Hepatocyte (in vitro differentiated cells): ENCODE measurements around the gene HOXA6. TPM values are rescaled to one million over a fixed set of nuclear protein-coding genes. Genes with fewer than 3 reads are reported as not detected.

Source experiments
- DNase-seq: peaks from one replicate; pipeline ENCODE4 v3.0.0-alpha.2; 2016; ENCODE audit warnings: low spot score
- H2AFZ ChIP-seq: fragments of 200-600 bp; sonication (generic); 2 replicates; pipeline ENCODE4 v1.6.0; 2016; ENCODE audit warnings: antibody characterized with exemption, mild to moderate bottlenecking
- H3K27ac ChIP-seq: fragments of 200-600 bp; sonication (generic); 2 replicates; pipeline ENCODE4 v1.5.1; 2016; ENCODE audit warnings: mild to moderate bottlenecking
- H3K27me3 ChIP-seq: fragments of 200-600 bp; sonication (generic); 2 replicates; pipeline ENCODE4 v1.6.1; 2016
- H3K36me3 ChIP-seq: fragments of 200-600 bp; sonication (generic); replicated peaks from 2 replicates; pipeline ENCODE4 v1.5.1; 2016; ENCODE audit warnings: low read depth; ENCODE audit not compliant: insufficient read depth
- H3K4me1 ChIP-seq: fragments of 200-600 bp; sonication (generic); 2 replicates; pipeline ENCODE4 v1.5.1; 2016; ENCODE audit warnings: mild to moderate bottlenecking, moderate library complexity; ENCODE audit not compliant: insufficient read depth
- H3K4me2 ChIP-seq: fragments of 200-600 bp; sonication (generic); 2 replicates; pipeline ENCODE4 v1.6.0; 2016
- H3K4me3 ChIP-seq: fragments of 200-600 bp; sonication (generic); 2 replicates; pipeline ENCODE4 v1.5.1; 2016; ENCODE audit warnings: mild to moderate bottlenecking
- H3K79me2 ChIP-seq: fragments of 200-600 bp; sonication (generic); 2 replicates; pipeline ENCODE4 v1.6.0; 2017; ENCODE audit warnings: mild to moderate bottlenecking
- H3K9me2 ChIP-seq: fragments of 200-600 bp; sonication (generic); replicated peaks from 2 replicates; pipeline ENCODE4 v1.6.0; 2017; ENCODE audit warnings: mild to moderate bottlenecking; ENCODE audit not compliant: insufficient read depth
- H3K9me3 ChIP-seq: fragments of 200-600 bp; sonication (generic); 2 replicates; pipeline ENCODE4 v1.5.1; 2016; ENCODE audit warnings: low read depth, mild to moderate bottlenecking
- H4K20me1 ChIP-seq: fragments of 200-600 bp; sonication (generic); 2 replicates; pipeline ENCODE4 v1.6.0; 2016; ENCODE audit warnings: mild to moderate bottlenecking; ENCODE audit not compliant: insufficient read depth, poor library complexity, severe bottlenecking
- CTCF ChIP-seq: fragments of 200-600 bp; sonication (generic); IDR thresholded peaks from 2 replicates; pipeline ENCODE4 v1.5.1; 2016; ENCODE audit warnings: antibody characterized with exemption, mild to moderate bottlenecking; ENCODE audit not compliant: poor library complexity
- EZH2 ChIP-seq: fragments of 200-600 bp; sonication (generic); IDR thresholded peaks from 2 replicates; pipeline ENCODE4 v1.6.1; 2016; ENCODE audit warnings: antibody characterized with exemption, mild to moderate bottlenecking, borderline replicate concordance
- EZH2phosphoT487 ChIP-seq: fragments of 200-600 bp; sonication (generic); IDR thresholded peaks from one replicate; pipeline ENCODE4 v1.6.1; 2018; ENCODE audit warnings: antibody characterized with exemption, mild to moderate bottlenecking, low read depth, moderate library complexity; ENCODE audit not compliant: unreplicated experiment, severe bottlenecking
- WGBS: methylation state at CpG from one replicate; pipeline ENCODE4 v1.1.6; 2016; ENCODE audit warnings: low lambda C conversion rate; ENCODE audit errors: missing lambda C conversion rate; 5-methylcytosine and 5-hydroxymethylcytosine counted together
- polyA plus RNA-seq: library from polyadenylated mRNA; unstranded; fragments of >200 nt; fragmentation: Nextera tagmentation; extraction: Ambion mirVana; gene quantifications from 2 replicates; pipeline ENCODE4 v1.2.1, GENCODE V29; 2016
- total RNA-seq: library from RNA; depleted of rRNA; stranded (reverse); fragments of >200 nt; gene quantifications from 2 replicates; pipeline ENCODE4 v1.2.3, GENCODE V29; 2014

The HOXA6 gene
- total and polyA plus RNA-seq, 2 experiments from 2014 or later = 0.23 TPM; not detected in 1

GRCh38 chr7:27171637-27172314 is 24.2 kb upstream of the HOXA6 start:
- Histone ChIP-seq H2AFZ (no peak overlapping the region), H3K4me3 (peak overlapping the region; percentile 34), H3K79me2 (peaks cover 99% of the 10 kb centered on the region), H3K36me3 (no peaks in the 10 kb centered on the region), H3K4me1 (peaks cover 13% of the 10 kb centered on the region), H3K9me2 (no peaks in the 10 kb centered on the region), H3K4me2 (peak overlapping the region; percentile 96), H4K20me1 (peaks cover 16% of the 10 kb centered on the region), H3K9me3 (no peaks in the 10 kb centered on the region), H3K27me3 (peaks cover 100% of the 10 kb centered on the region), H3K27ac (peak overlapping the region; percentile 96)
- no peak for TF ChIP-seq EZH2
- TF ChIP-seq EZH2phosphoT487 = no peak
- no peak for TF ChIP-seq CTCF
- DNase-seq = no peak
- WGBS = 11% methylated on average over 30 of the region's 30 CpGs

- WGBS = 9% methylated on average over 8 of the region's 8 CpGs
- Histone ChIP-seq H3K4me2 (peak overlapping the region; percentile 96), H3K9me2 (no peaks in the 10 kb centered on the region), H3K79me2 (peaks cover 99% of the 10 kb centered on the region), H3K4me1 (peaks cover 14% of the 10 kb centered on the region), H3K27ac (peak overlapping the region; percentile 96), H2AFZ (no peak overlapping the region), H3K36me3 (no peaks in the 10 kb centered on the region), H3K27me3 (peaks cover 100% of the 10 kb centered on the region), H3K9me3 (no peaks in the 10 kb centered on the region), H4K20me1 (peaks cover 16% of the 10 kb centered on the region), H3K4me3 (peak overlapping the region; percentile 34)
- TF ChIP-seq EZH2 (peak; percentile 11), CTCF (no peak)
- DNase-seq = no peak
Measured at GRCh38 chr7:27171325-27171636, 23.7 kb upstream of the HOXA6 start.

- 22% methylated on average over 11 of the region's 11 CpGs for WGBS
- Histone ChIP-seq H3K27me3 (peaks cover 100% of the 10 kb centered on the region), H3K36me3 (no peaks in the 10 kb centered on the region), H3K9me2 (no peaks in the 10 kb centered on the region), H2AFZ (no peak overlapping the region), H3K4me2 (peak overlapping the region; percentile 96), H3K4me1 (peaks cover 17% of the 10 kb centered on the region), H3K9me3 (no peaks in the 10 kb centered on the region), H3K27ac (peak overlapping the region; percentile 96), H3K79me2 (peaks cover 99% of the 10 kb centered on the region), H3K4me3 (peak overlapping the region; percentile 53), H4K20me1 (peaks cover 16% of the 10 kb centered on the region)
- TF ChIP-seq CTCF (no peak), EZH2phosphoT487 (peak; percentile 52)
- DNase-seq = no peak
Measured at GRCh38 chr7:27170426-27171324, 23.1 kb upstream of the HOXA6 start.
